ENCODE data around the gene BCL10. TPM values are rescaled to one million over a fixed set of nuclear protein-coding genes. Genes with fewer than 3 reads are reported as not detected.

BCL10 gene
- total RNA-seq, 1 experiment from 2014 or later, result 43.9 TPM

DNA sequence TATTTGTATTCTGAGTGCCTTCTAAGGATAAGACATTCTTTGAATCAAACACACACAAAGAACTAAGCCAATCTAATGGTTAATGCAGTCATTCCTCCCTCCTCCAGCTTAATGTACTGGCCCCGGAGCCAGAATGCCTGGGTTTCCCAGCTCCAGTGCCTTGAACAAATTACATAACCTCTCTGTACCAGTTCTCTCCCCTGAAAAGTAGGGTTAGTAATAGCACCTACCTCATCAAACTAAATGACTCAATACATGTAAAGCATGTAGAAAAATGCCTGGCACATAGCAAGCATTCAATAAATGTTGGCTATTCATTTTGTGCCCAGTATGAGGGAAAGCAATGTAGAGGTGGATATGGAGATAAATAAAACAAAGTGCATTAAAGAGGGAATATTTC, 31.0 kb downstream of the BCL10 start:
- DNase-seq (ENCODE audit: unreplicated experiment), result peak; percentile 14
- intact Hi-C loops (cut with micrococcal nuclease), result no loop called here
- Mint-ChIP-seq H3K4me1 (ENCODE audit: insufficient read depth, unreplicated experiment) (peaks cover 21% of the 10 kb centered on the region), H3K4me3 (ENCODE audit: unreplicated experiment) (no peak overlapping the region), H3K36me3 (ENCODE audit: insufficient read depth, unreplicated experiment) (peaks cover 11% of the 10 kb centered on the region), H3K27me3 (ENCODE audit: insufficient read depth, unreplicated experiment) (no peaks in the 10 kb centered on the region), H3K9me3 (ENCODE audit: unreplicated experiment) (peaks cover 9% of the 10 kb centered on the region), H3K27ac (ENCODE audit: low read depth, unreplicated experiment) (no peak overlapping the region)
- ChIA-PET POLR2A (interaction anchor here (1.2 kb wide), 2 partner anchors 9 to 286 kb away, joined by 3 read pairs; no protein-coding TSS in a partner anchor), CTCF (interaction anchor here (1.1 to 2.6 kb wide), 5 partner anchors 9 to 304 kb away, joined by 3 to 15 read pairs (median 5); partner anchors contain the start of gene C1orf52)
- TF ChIP-seq, protein P1, sequence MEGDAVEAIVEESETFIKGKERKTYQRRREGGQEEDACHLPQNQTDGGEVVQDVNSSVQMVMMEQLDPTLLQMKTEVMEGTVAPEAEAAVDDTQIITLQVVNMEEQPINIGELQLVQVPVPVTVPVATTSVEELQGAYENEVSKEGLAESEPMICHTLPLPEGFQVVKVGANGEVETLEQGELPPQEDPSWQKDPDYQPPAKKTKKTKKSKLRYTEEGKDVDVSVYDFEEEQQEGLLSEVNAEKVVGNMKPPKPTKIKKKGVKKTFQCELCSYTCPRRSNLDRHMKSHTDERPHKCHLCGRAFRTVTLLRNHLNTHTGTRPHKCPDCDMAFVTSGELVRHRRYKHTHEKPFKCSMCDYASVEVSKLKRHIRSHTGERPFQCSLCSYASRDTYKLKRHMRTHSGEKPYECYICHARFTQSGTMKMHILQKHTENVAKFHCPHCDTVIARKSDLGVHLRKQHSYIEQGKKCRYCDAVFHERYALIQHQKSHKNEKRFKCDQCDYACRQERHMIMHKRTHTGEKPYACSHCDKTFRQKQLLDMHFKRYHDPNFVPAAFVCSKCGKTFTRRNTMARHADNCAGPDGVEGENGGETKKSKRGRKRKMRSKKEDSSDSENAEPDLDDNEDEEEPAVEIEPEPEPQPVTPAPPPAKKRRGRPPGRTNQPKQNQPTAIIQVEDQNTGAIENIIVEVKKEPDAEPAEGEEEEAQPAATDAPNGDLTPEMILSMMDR (IDR thresholded peaks at IDR 0.05; ENCODE audit: unreplicated experiment), result no peak
- BruUV-seq (replicated peaks), result no TSS peak

GRCh38 chr1:85244271-85245061, 32.0 kb downstream of the BCL10 start:
- Mint-ChIP-seq H3K4me1 (ENCODE audit: insufficient read depth, unreplicated experiment) (peaks cover 21% of the 10 kb centered on the region), H3K27ac (ENCODE audit: low read depth, unreplicated experiment) (peak overlapping the region; percentile 78), H3K9me3 (ENCODE audit: unreplicated experiment) (peaks cover 1% of the 10 kb centered on the region), H3K4me3 (ENCODE audit: unreplicated experiment) (no peak overlapping the region), H3K36me3 (ENCODE audit: insufficient read depth, unreplicated experiment) (peaks cover 5% of the 10 kb centered on the region), H3K27me3 (ENCODE audit: insufficient read depth, unreplicated experiment) (no peaks in the 10 kb centered on the region)
- DNase-seq (ENCODE audit: unreplicated experiment), result peak; percentile 13
- ChIA-PET POLR2A (interaction anchor here (0.6 to 1.8 kb wide), 5 partner anchors 10 to 1450 kb away, joined by 3 to 6 read pairs (median 3); partner anchors contain the start of gene SYDE2), CTCF (interaction anchor here (0.6 to 2.6 kb wide), 9 partner anchors 10 to 700 kb away, joined by 3 to 15 read pairs (median 5); partner anchors contain the start of gene C1orf52)
- BruUV-seq (replicated peaks), result no TSS peak
- intact Hi-C loops (cut with micrococcal nuclease), result no loop called here
- TF ChIP-seq, protein P1 (IDR thresholded peaks at IDR 0.05; ENCODE audit: unreplicated experiment), result no peak

GRCh38 chr1:85243372-85243771, 33.1 kb downstream of the BCL10 start:
- Mint-ChIP-seq H3K9me3 (ENCODE audit: unreplicated experiment) (no peaks in the 10 kb centered on the region), H3K4me3 (ENCODE audit: unreplicated experiment) (no peak overlapping the region), H3K36me3 (ENCODE audit: insufficient read depth, unreplicated experiment) (no peaks in the 10 kb centered on the region), H3K4me1 (ENCODE audit: insufficient read depth, unreplicated experiment) (peaks cover 21% of the 10 kb centered on the region), H3K27me3 (ENCODE audit: insufficient read depth, unreplicated experiment) (no peaks in the 10 kb centered on the region), H3K27ac (ENCODE audit: low read depth, unreplicated experiment) (no peak overlapping the region)
- TF ChIP-seq, protein P1 (IDR thresholded peaks at IDR 0.05; ENCODE audit: unreplicated experiment), result no peak
- ChIA-PET POLR2A (interaction anchor here (0.6 to 1.8 kb wide), 2 partner anchors 43 to 1449 kb away, joined by 3 to 6 read pairs; partner anchors contain the start of gene SYDE2), CTCF (interaction anchor here (0.6 to 1.8 kb wide), 6 partner anchors 10 to 466 kb away, joined by 3 to 11 read pairs (median 4); no protein-coding TSS in a partner anchor)
- intact Hi-C loops (cut with micrococcal nuclease), result no loop called here
- no peak for DNase-seq (ENCODE audit: unreplicated experiment)
- BruUV-seq (replicated peaks), result no TSS peak

GRCh38 chr1:85240643-85241042, 35.8 kb downstream of the BCL10 start:
- intact Hi-C loops (cut with micrococcal nuclease), result loop anchor here (1.0 kb wide), 2 partner anchors 131 to 295 kb away; no protein-coding TSS in a partner anchor
- TF ChIP-seq, protein P1 (IDR thresholded peaks at IDR 0.05; ENCODE audit: unreplicated experiment), result no peak
- ChIA-PET CTCF (interaction anchor here (0.7 to 1.7 kb wide), 15 partner anchors 10 to 297 kb away, joined by 3 to 21 read pairs (median 4); partner anchors contain the start of gene C1orf52), POLR2A (interaction anchor here (0.7 to 1.7 kb wide), 3 partner anchors 14 to 417 kb away, joined by 3 to 6 read pairs (median 6); no protein-coding TSS in a partner anchor)
- Mint-ChIP-seq H3K4me1 (ENCODE audit: insufficient read depth, unreplicated experiment) (peaks cover 16% of the 10 kb centered on the region), H3K36me3 (ENCODE audit: insufficient read depth, unreplicated experiment) (no peaks in the 10 kb centered on the region), H3K9me3 (ENCODE audit: unreplicated experiment) (no peaks in the 10 kb centered on the region), H3K27ac (ENCODE audit: low read depth, unreplicated experiment) (no peak overlapping the region), H3K27me3 (ENCODE audit: insufficient read depth, unreplicated experiment) (no peaks in the 10 kb centered on the region), H3K4me3 (ENCODE audit: unreplicated experiment) (no peak overlapping the region)
- no TSS peak for BruUV-seq (replicated peaks)
- no peak for DNase-seq (ENCODE audit: unreplicated experiment)
